IMR-90 (cell line): ENCODE results near the gene THBS4. TPM values are rescaled to one million over a fixed set of nuclear protein-coding genes. Genes with fewer than 3 reads are reported as not detected.

Experiments used
- ATAC-seq: fragments of 200-7000 bp; cut with Tn5 transposase; 2 replicates; pipeline ENCODE4 v1.9.1; 2020; ENCODE audit warnings: low read depth, mild to moderate bottlenecking, moderate library complexity
- BruUV-seq: library from RNA; stranded (reverse); fragments of 400-500 nt; replicated peaks from 2 replicates; lab custom pipeline; 2021; lab: Mats Ljungman, UMichigan
- CTCF ChIA-PET: fragments of 300-600 bp; formaldehyde crosslinking; extraction: SDS; loops from one replicate; lab custom pipeline; 2021; ENCODE audit warnings: antibody characterized with exemption; lab: Yijun Ruan, JAX
- POLR2A ChIA-PET: fragments of 300-600 bp; sonication (Branson Sonifier 250); formaldehyde crosslinking; loops from one replicate; lab custom pipeline; 2022; ENCODE audit warnings: antibody characterized with exemption; ENCODE audit not compliant: unreplicated experiment; lab: Charles Lee
- DNase-seq: peaks from one replicate; pipeline ENCODE4 v3.0.0; 2013
- H2AFZ ChIP-seq: replicated peaks from 2 replicates; pipeline ENCODE3; 2013; ENCODE audit warnings: low read length, mild to moderate bottlenecking; ENCODE audit not compliant: poor library complexity
- H2AK5ac ChIP-seq: 2 replicates; pipeline ENCODE4 v1.6.1; 2013; ENCODE audit warnings: low read depth, low read length, inconsistent platforms
- H2AK9ac ChIP-seq: replicated peaks from 2 replicates; pipeline ENCODE3; 2013; ENCODE audit warnings: mild to moderate bottlenecking, low read depth, low read length, moderate library complexity; ENCODE audit not compliant: poor library complexity
- H2BK120ac ChIP-seq: 2 replicates; pipeline ENCODE4 v1.6.1; 2013; ENCODE audit warnings: low read depth, low read length, inconsistent platforms
- H2BK15ac ChIP-seq: 3 replicates; pipeline ENCODE4 v1.6.1; 2013; ENCODE audit warnings: low read depth, low read length, inconsistent platforms
- H2BK20ac ChIP-seq: 2 replicates; pipeline ENCODE4 v1.6.1; 2013; ENCODE audit warnings: low read depth, mild to moderate bottlenecking, inconsistent platforms, low read length, moderate library complexity
- H2BK5ac ChIP-seq: 2 replicates; pipeline ENCODE4 v1.6.1; 2013; ENCODE audit warnings: mild to moderate bottlenecking, low read depth, low read length, inconsistent platforms; ENCODE audit not compliant: poor library complexity, severe bottlenecking
- H3K14ac ChIP-seq: replicated peaks from 2 replicates; pipeline ENCODE4 v1.6.1; 2013; ENCODE audit warnings: low read depth, low read length, inconsistent platforms
- H3K18ac ChIP-seq: 2 replicates; pipeline ENCODE4 v1.6.1; 2013; ENCODE audit warnings: low read depth, low read length, control low read depth
- H3K23ac ChIP-seq: 2 replicates; pipeline ENCODE4 v1.6.1; 2013; ENCODE audit warnings: low read depth, low read length, inconsistent platforms
- H3K27ac ChIP-seq: 2 replicates; pipeline ENCODE4 v1.5.1; 2013; ENCODE audit warnings: mild to moderate bottlenecking, control low read depth, low read length; ENCODE audit not compliant: insufficient read depth
- H3K27me3 ChIP-seq: 2 replicates; pipeline ENCODE4 v1.6.1; 2013; ENCODE audit warnings: low read length; ENCODE audit not compliant: control insufficient read depth, insufficient read depth
- H3K36me3 ChIP-seq: 2 replicates; pipeline ENCODE4 v1.6.1; 2013; ENCODE audit warnings: low read length, mixed read lengths; ENCODE audit not compliant: control insufficient read depth, insufficient read depth
- H3K4ac ChIP-seq: 2 replicates; pipeline ENCODE4 v1.6.1; 2013; ENCODE audit warnings: low read depth, low read length, inconsistent platforms
- H3K4me1 ChIP-seq: 2 replicates; pipeline ENCODE4 v1.6.1; 2013; ENCODE audit warnings: low read length, mixed read lengths; ENCODE audit not compliant: control insufficient read depth, insufficient read depth
- H3K4me2 ChIP-seq: 2 replicates; pipeline ENCODE4 v1.6.1; 2013; ENCODE audit warnings: low read depth, mild to moderate bottlenecking, control low read depth, low read length, moderate library complexity
- H3K4me3 ChIP-seq: 2 replicates; pipeline ENCODE4 v1.5.1; 2013; ENCODE audit warnings: low read depth, mild to moderate bottlenecking, control low read depth, low read length, moderate library complexity; ENCODE audit not compliant: insufficient read depth
- H3K56ac ChIP-seq: 2 replicates; pipeline ENCODE4 v1.6.1; 2013; ENCODE audit warnings: low read length, inconsistent platforms; ENCODE audit not compliant: insufficient read depth; ENCODE audit errors: extremely low read depth
- H3K79me1 ChIP-seq, 2 experiments: 2 replicates each; pipeline ENCODE4 v1.6.1; 2013; ENCODE audit warnings: low read length in 2 of 2, inconsistent platforms in 1 of 2, low read depth in 1 of 2
- H3K9ac ChIP-seq: 2 replicates; pipeline ENCODE4 v1.6.1; 2013; ENCODE audit warnings: low read depth, low read length, control low read depth
- H3K9me1 ChIP-seq: 2 replicates; pipeline ENCODE4 v1.6.1; 2013; ENCODE audit warnings: low read length, inconsistent platforms; ENCODE audit not compliant: insufficient read depth
- H3K9me3 ChIP-seq: 2 replicates; pipeline ENCODE4 v1.6.1; 2013; ENCODE audit warnings: low read length; ENCODE audit not compliant: control insufficient read depth, insufficient read depth
- H4K20me1 ChIP-seq: 2 replicates; pipeline ENCODE4 v1.6.1; 2013; ENCODE audit warnings: low read length, inconsistent platforms; ENCODE audit not compliant: insufficient read depth
- H4K5ac ChIP-seq: 2 replicates; pipeline ENCODE4 v1.6.1; 2013; ENCODE audit warnings: mild to moderate bottlenecking, low read depth, low read length, control low read depth
- H4K8ac ChIP-seq, 2 experiments: 2 replicates each; pipeline ENCODE4 v1.6.1; 2013; ENCODE audit warnings: low read depth in 2 of 2, low read length in 2 of 2, control low read depth in 1 of 2, inconsistent platforms in 1 of 2
- H4K91ac ChIP-seq: 2 replicates; pipeline ENCODE4 v1.6.1; 2013; ENCODE audit warnings: low read depth, low read length, inconsistent platforms; ENCODE audit not compliant: insufficient read depth
- CEBPB ChIP-seq: IDR thresholded peaks from 2 replicates; pipeline ENCODE4 v1.6.1; 2012; ENCODE audit warnings: low read depth, low read length, improper control_type of control experiment
- RAD21 ChIP-seq: IDR thresholded peaks from 2 replicates; pipeline ENCODE4 v1.6.1; 2012; ENCODE audit warnings: low read length, improper control_type of control experiment
- WGBS, 2 experiments: methylation state at CpG; one replicate each; pipeline versions ENCODE4 v1.1.5 to v1.1.7; 2013; ENCODE audit warnings: missing lambda C conversion rate in 2 of 2; ENCODE audit not compliant: insufficient read length in 1 of 2; ENCODE audit errors: extremely low coverage in 2 of 2; 5-methylcytosine and 5-hydroxymethylcytosine counted together
- dilution Hi-C: fragments of 300-500 bp; cut with HindIII; formaldehyde crosslinking; loops from one replicate; pipeline ENCODE4 v1.14.3; 2018; ENCODE audit warnings: low sequenced_read_pairs; ENCODE audit not compliant: unreplicated experiment
- in situ Hi-C: fragments of 300-500 bp; cut with MboI; formaldehyde crosslinking; loops from 3 replicates; pipeline ENCODE4 v1.14.3; 2019; ENCODE audit warnings: low sequenced_read_pairs, inconsistent platforms, mixed read lengths
- intact Hi-C: fragments of 100-400 bp; cut with micrococcal nuclease; formaldehyde crosslinking; loops from 2 replicates; pipeline ENCODE4 v1.10.0; 2022
- polyA plus RNA-seq, 3 experiments: library from polyadenylated mRNA; depleted of rRNA; stranded (reverse); fragments of >200 nt; gene quantifications; 2 replicates each; pipeline ENCODE4 v1.2.3, GENCODE V29; 2012; ENCODE audit warnings: low replicate concordance in 1 of 3
- total RNA-seq: library from RNA; depleted of rRNA; stranded (reverse); fragments of >200 nt; gene quantifications from 2 replicates; pipeline ENCODE4 v1.2.3, GENCODE V29; 2012

Gene THBS4
- total and polyA plus RNA-seq, 2 of the 4 experiments (the other 2 are of a cell fraction), result 0.90 to 0.92 TPM

GRCh38 chr5:80068246-80068636, 33.1 kb downstream of the THBS4 start:
- Histone ChIP-seq H2BK5ac (no peak overlapping the region), H3K4me1 (peaks cover 2% of the 10 kb centered on the region; the same call in 1 of the 2 replicates), H3K23ac (no peak overlapping the region), H3K9me3 (no peaks in the 10 kb centered on the region), H2BK15ac (no peak overlapping the region), H3K4me2 (no peak overlapping the region), H2BK120ac (no peak overlapping the region), H3K4ac (no peak overlapping the region), H3K27me3 (peaks cover 4% of the 10 kb centered on the region; the same call in 1 of the 2 replicates), H3K36me3 (no peaks in the 10 kb centered on the region), H3K9ac (no peak overlapping the region), H4K8ac (no peak overlapping the region), H3K14ac (no peak overlapping the region), H3K56ac (no peak overlapping the region), H2AK5ac (no peak overlapping the region), H3K27ac (no peak overlapping the region), H4K20me1 (no peaks in the 10 kb centered on the region), H4K91ac (no peak overlapping the region), H3K79me1 (no peaks in the 10 kb centered on the region), H3K4me3 (no peak overlapping the region), H2AFZ (no peak overlapping the region), H4K5ac (no peak overlapping the region), H3K18ac (no peak overlapping the region), H2BK20ac (no peak overlapping the region), H3K9me1 (no peaks in the 10 kb centered on the region), H2AK9ac (no peak overlapping the region)
- no peak for TF ChIP-seq CEBPB
- no peak for TF ChIP-seq RAD21
- CTCF ChIA-PET, result interaction anchor here (1.0 kb wide), 1 partner anchor 15 kb away, joined by 3 read pairs; no protein-coding TSS in a partner anchor
- POLR2A ChIA-PET, result no interaction called here
- DNase-seq (no peak), ATAC-seq (no peak)
- in situ Hi-C loops (no loop called here), dilution Hi-C loops (no loop called here), intact Hi-C loops (no loop called here)
- no TSS peak for BruUV-seq
- WGBS, 2 experiments, result no CpG with 5 or more reads among the region's 5 CpGs
